NCI-H187 treated with DMSO at 0.1 percent for 48 hours (cell line): ENCODE measurements around the gene SLC66A2.

Source experiments
- DNase-seq: peaks from one replicate; lab custom pipeline; 2025; lab: John Stamatoyannopoulos, UW

SLC66A2 gene

DNA sequence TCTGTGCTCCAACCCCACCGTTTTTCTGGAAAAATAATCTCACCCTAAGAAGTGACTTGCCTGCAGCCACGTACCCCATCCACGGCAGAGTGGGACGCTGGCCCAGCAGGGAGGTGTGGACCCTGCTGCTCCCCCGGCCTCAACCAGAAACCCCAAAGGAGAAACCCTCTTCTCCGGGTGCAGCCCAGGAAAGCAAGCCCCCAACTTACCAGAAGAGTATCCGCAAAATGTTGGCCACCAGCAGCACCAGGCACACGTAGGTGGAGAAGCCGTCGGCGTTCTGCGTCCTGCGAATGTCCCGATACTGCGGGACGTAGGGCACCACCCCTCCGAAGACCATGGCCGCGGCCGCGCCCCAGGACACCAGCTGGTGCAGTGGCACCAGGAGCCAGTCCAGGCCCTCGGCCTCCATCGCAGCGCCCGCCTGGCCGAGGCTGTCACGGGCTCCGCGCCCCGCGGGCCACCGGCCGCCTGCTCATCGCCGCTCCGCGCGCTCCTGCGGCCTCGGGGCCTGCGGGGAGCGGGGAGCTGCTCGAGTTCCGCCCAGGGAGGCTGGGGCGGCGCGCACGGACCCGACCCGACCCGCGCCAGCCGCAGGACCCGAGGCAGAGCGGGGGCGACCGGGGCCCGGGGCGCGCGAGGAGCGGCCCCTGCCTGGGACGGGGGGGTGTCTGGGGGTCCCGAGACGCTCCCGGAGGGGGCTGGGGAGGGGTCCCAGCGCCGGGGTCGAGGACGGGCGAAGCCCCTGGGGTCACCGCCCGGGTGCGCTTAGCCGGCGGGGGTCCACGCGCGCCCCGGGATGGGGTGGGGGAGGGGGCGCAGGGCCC is 725 bp downstream of the SLC66A2 start:
- DNase-seq: no peak

DNA sequence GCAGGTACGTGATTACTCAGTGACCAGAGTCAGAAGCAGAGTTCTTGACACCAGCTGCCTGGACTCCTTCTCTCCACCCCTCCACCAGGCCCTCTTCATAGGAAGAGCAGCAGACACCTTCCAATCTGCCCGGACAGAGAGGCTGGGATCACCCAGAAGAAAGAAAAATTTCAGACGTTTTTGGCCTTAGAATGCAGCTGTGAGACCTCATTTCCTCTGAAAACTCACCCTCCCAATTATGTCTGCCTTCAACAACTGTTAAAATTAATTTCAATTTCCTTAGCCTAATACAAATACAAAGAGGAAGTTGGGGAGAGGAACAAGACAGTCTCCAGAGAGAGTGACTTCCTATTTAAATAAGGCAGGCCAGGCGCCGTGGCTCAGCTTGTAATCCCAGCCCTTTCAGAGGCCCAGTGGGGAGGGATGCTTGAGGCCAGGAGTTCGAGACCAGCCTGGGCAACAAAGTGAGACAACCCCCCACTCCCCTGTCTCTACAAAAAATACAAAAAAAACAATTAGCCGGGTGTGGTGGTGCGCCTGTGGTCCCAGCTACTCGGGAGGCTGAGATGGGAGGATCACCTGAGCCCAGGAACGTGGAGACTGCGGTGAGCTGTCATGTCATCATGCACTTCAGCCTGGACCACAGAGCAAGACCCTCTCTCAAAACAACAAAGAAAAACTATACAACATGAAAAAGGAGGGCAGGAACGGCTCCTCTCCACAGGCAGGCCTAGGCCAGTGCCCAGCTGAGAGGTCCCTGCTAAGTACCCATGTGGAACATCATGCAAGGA is 1.6 kb downstream of the SLC66A2 start:
- no peak for DNase-seq

DNA sequence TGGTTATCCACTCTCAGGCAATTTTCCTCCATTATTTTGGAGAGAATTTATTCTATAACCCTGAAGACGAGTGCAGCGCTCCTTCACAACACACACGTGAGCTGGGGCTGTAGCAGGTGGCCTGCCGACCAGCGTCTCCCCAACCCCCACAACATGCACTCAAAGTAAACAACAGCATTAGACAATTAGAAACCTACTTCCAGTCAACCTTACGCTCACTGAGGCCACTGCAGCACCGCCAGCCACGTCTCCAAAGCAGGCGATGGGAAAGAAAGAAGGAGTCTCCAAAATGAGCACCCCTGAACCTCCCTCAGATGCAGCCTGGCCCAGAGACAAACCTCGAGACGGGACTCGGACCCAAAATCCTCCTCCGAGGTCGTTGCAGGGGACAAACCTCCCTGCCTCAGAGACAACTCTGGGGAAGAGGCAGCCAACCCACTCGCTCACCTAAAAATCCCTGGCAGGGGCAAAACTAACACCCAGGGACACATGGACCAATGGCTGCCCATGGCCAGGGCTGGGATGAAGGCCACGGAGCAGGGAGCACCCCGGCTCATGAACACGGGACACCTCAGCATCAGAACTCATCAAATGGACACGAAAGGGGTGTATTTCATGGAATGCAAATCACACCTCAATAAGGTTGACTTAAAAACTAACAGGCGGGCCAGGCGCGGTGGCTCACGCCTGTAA is 2.6 kb downstream of the SLC66A2 start:
- no peak for DNase-seq

DNA sequence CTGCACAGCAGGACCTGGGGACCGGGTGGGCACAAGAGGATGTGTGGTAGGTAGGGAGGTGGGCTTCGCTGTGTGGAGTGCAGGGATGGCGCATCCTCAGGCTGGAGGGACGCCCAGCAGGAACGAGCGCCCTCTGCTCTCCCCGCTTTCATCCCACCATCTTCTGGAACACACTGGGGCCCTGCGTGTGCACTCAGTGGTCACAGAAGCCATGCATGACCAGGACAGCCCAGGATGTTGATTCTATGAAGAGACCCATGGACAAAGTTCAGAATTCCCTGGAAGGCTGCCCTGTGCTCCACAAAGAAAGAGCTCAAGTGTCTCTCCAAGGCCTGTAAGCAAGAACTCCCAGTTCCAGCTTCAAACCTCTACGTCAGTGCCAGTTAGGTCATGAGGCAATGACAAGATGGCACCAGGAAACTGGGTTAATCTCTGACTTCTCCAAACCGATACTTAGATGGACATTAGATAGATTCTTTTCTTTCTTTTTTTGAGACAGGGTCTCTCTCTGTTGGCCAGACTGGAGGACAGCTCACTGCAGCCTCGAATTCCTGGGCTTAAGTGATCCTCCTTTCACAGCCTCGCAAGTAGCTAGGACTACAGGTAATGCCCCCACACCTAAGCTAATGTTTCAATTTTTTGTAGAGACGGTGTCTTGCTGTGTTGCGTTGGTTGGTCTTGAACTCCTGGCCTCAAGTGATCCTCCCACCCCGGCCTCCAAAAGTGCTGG is 3.4 kb downstream of the SLC66A2 start:
- no peak for DNase-seq

DNA sequence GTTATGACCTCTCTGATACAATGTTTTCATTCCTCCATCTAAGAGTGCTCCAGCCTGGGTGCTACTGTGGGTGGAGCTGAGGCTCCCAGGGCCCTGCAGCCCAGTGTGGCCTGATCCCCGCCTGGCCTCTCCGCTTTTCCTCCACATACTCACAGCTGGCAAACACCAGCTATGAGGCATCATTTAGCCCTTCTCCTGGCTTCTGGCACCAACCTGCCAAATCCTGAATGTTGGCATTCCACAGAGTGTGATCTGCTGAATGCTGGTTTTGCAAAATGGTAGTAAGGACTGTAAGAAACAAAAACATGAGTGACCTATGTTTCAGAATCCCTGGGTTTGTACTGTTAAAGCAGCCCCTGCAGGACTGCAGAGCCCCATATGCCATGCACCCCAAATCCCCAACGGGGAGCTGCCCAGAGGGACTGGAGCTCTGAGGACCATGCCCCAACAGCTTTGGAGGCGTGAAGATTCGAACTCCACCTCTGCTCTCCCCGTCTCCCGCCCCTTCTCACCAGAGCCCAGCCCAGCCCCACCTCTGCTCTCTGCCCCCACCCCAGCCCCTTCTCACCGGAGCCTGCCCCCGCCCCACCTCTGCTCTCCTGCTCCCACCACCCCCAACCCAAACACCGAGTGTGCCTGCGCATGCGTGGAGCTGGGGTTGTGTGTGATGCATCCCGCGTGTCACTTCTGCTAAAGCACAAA is 4.2 kb downstream of the SLC66A2 start:
- no peak for DNase-seq

DNA sequence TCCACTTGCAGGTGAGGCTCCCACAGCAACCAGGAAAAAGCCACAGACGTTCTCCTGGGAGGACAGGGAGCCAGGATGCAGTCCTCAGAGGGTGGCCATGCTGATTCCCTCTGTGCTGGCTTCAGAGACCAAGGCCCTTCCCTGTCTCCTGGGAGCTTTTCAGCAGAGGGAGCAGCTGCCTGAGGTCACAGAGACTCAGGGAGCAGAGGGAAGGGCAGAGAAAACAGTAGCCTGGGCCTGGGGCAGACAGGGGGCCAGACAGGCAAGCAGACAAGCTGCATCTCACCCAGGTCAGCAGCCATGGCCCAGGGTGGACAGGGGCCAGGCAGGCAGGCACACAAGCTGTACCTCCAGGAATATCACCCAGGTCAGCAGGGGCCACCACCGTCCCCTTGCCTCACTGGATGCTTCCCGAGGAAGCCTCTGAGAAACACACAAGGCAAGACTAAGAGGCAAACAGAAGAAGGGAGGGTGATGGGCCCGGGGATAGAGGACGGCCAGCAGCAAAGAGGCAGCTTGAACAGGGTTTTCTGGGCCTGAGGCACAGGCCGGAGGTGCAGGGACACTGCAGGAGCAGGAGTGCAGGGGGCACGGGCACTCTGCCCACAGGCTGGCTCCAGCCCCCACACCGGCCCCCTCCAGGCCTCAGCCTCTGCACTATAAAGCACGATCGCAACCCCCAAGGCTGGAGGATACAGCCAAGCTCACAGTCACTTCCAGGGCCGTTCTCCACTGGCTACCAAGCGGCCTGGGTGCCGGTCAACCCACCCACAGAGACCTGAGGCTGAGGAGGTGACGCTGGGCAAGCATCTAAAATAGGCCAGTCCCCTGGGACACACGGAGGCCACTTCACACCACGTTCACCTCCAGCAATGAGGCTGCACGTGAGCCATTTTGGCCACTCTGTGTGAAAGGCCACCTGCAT is 6.1 kb downstream of the SLC66A2 start:
- no peak for DNase-seq

DNA sequence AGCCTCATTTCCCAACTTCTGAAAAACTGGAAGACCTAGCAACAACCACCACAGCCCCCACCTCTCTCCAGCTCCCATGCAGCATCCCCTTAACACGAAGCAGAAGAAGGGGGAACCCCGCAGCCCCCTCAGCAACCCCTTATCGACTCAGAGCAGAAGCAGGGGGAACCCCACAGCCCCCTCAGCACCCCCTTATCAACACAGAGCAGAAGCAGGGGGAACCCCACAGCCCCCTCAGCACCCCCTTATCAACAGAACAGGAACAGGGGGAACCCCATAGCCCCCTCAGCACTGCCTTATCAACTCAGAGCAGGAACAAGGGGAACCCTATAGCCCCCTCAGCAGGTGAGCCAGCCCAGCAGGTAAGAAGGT is 6.7 kb downstream of the SLC66A2 start:
- DNase-seq: no peak

DNA sequence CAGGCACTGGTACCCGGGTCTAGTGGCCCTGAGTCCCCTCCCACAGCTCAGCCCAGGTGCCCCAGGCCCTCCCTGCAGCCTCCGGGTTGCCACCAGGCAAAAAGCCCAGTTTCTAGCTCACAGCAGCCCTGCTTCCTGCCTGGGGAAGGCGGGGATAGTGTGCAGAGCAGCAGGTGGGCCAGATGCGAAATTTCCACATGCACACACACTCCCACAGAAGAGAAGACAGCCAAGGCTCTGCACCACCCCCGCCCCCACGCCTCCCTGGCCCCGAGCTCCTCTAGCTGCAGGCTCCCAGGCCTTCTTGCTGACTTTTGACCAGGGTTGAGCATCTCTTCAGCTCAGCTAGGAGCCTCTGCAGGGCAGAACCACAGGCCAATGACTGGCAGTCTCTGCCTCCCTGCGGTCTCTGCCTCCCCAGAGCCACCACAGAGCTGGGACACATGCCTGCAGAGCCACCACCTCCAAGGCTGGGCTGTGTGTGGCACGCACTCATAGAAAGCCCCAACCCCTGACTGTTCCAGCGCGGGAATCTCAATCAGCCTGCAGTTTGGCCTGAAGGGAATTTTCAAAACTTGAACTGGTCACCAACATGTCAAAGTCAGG is 7.2 kb downstream of the SLC66A2 start:
- no peak for DNase-seq

DNA sequence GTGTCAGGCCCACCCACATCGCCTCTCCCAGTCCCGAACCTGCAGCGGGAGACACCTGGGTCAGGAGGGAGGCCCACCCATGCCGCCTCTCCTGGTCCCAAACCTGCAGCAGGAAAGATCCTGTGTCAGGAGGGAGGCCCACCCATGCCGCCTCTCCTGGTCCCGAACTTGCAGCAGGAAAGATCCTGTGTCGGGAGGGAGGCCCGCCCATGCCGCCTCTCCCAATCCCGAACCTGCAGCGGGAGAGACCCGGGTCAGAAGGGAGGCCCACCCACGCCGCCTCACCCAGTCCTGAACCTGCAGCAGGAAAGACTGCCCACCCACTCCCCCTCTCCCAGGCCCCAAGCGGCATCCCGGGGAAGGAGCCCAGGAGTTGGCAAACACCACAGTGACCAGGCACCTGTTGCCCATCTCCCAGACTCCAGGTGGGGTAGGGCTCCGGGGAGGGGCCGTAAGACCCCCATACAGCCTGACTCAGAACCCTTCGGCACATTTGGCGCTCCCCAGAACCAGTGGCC is 7.8 kb downstream of the SLC66A2 start:
- no peak for DNase-seq

DNA sequence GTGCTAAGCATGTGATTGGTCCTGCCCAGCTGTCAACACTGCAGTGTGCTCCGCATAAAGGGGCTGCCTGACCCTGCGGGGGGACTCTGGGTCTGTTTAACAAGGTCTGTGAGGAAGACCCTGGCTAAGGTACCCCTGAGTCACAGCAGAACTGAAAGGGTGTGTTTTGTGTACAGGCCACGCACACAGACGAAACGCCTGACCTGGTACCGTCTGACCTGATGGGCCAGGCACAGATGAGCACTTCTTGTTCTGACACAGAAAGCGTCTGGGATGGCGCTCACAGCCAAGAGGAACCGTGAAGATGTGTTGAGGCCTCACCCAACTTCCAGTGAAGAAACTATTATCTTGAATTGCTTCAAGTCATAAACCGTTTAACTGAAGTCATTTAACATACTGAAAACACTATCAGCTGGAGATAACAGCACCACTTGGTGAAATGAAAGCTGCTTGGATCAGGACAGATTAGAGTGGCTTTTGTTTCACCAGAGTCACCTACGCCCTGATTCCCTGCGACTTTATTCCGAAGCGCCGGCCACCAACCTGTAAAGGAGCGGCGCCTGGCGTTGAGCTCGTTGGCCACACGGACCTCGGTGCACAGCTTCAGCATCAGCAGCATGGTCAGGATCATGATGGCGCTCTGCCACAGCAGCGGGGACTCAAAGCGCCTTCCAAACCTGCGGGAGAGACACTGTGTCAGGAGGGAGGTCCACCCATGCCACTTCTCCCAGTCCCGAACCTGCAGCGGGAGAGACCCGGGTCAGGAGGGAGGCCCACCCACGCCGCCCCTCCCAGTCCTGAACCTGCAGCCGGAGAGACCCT is 8.5 kb downstream of the SLC66A2 start:
- DNase-seq: no peak

DNA sequence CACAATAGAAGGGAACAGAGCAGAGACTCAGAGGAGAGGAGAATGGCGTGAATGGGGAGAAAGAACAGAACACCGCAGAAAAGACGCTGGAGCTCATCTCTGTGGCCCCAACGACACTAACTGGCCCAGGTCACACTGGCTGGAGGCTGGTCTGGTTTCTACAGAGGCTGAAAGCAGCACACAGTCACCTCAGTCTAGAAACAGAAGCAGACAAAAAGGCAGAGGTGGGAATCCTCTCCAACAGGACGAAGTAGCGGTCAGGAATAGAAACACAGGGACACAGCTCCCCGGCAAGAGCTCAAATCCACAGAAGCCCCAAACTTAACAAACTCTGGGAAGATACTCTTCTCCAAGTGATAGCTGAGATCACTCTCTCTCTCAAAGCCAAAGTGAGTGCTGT is 9.2 kb downstream of the SLC66A2 start:
- no peak for DNase-seq

DNA sequence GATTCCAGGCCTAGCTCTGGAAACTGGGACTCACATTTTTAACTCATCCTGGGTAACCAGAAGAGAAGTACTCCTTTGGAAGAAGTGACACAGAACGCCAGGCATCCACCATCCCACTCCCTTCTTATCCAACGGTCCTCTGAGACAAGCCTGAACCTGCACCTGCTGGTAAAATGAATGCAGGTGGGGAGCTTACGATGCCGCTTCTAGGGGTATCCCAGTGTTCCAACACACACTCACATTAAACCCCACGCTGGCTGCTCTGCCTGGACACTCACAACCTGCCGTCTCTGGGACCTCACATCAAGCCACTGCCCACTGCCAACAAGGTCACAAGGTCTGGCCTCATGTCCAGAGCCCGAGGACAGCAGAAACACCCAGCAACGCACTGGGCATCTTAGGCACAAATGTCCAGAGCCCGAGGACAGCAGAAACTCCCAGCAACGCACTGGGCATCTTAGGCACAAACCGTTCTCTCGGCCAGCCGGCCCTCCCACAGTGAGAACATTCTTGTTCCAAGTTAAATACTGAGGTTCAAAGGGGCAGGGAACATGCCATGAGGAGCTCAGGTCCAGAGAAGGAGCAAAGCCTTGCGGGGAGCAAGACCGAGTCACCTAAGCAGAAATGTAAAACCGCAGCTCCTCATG is 9.9 kb downstream of the SLC66A2 start:
- no peak for DNase-seq

DNA sequence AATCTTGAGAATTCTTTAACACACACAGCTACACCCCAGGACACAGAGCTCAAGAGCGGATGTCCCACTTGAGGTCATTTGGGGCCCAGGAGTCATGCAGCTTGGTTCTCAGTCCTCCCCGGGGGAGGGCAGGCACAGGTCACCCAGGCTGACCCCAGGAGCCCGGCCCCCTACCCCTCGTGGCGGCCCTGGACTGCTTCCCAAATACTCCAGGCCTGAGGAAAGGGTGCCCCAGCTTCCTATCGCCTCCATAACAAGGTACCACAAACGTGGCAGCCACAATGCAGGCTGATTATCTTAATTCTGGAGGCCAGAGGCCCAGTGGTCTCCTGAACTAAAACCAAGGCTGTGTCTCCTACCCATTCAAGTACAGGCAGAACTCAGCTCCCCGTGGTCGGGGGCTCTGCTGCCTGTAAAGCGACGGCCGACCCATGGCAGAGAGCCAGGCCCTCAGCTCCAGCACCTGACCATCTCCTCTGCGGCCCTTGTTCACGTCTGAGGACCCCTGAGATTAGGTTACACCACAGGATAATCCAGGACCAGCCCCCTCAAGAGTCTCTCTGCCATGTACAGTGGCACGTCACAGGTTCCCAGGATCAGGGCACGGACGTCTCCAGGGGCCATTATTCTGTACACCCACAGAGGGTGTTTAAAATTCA is 10.5 kb downstream of the SLC66A2 start:
- DNase-seq: no peak

DNA sequence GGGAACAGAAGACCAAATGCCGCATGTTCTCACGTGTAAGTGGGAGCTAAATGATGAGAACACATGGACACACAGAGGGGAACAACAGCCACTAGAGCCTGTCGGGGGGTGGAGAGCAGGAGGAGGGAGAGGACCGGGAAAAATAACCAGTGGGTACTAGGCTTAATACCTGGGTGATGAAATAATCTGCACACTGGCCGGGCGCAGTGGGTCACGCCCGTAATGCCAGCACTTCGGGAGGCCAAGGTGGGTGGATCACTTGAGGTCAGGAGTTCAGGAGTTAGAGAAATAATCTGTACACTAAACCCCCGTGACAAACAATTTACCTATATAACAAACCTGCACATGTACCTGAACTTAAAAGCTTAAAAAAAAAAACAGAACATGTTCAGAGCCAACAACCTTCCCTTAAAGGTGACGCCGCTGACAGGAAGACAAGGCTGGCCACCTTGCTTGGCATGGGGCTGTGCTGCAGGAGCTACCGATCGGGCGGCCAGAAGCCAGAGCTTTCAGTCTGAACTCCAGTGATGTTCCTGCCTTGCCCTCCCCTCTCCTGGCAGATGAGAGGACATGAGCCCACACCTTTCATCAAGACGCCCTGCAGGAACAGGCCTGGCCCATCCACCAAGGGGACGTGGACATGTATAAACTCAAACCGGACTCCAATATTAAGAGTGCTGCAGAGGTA is 11.2 kb downstream of the SLC66A2 start:
- no peak for DNase-seq

DNA sequence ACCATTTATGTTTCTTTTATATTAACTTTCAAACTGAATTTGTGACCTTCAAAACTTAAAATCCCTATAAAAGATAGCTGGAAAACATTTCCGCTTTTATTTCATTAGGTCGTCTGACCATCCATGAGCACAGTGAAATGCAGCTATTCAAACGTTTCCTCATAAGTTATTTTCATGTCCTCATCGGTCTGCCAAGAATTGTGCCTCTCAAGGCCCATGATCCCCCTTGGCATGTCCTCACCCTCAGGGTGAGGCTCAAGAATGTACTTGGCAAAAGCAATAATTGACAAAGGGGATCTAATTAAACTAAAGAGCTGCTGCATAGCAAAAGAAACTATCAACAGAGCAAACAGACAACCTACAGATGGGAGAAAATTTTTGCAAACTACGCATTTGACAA is 12.4 kb downstream of the SLC66A2 start:
- no peak for DNase-seq

DNA sequence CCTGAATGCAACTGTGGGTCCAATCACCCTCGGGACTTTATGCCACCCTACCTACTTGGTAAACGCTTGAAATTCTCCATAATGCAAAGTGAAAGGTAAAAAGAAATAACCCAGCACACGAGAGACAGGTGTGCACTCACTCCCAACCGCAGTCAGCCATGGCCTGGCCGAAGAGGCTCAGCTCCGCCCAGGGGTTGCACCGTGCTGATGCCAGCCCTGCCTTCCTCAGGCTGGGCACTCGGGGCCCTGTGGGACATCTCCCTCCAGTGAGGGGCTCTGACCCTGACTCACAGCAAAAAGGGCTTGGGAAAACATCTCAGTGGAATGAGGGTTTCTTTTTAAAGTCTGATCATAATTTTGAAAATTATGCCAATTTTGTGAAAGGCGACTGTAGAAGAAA is 13.3 kb downstream of the SLC66A2 start:
- DNase-seq: no peak
